Occipital lobe (tissue), 2 donors: ENCODE results near the gene SEPTIN7. TPM values are rescaled to one million over a fixed set of nuclear protein-coding genes. Genes with fewer than 3 reads are reported as not detected.
"Not testable (repeated sequence)": the region's sequence is repeated elsewhere in the genome, so short reads cannot be mapped to it uniquely, and the experiment has no call there.

Experiments
- DNase-seq: peaks from one replicate; lab custom pipeline; 2025; lab: John Stamatoyannopoulos, UW
- total RNA-seq: library from RNA; depleted of rRNA; stranded (reverse); fragments of >200 nt; gene quantifications from one replicate; pipeline ENCODE4 v1.2.3, GENCODE V29; 2014

The SEPTIN7 gene
- 370 TPM for total RNA-seq

DNA sequence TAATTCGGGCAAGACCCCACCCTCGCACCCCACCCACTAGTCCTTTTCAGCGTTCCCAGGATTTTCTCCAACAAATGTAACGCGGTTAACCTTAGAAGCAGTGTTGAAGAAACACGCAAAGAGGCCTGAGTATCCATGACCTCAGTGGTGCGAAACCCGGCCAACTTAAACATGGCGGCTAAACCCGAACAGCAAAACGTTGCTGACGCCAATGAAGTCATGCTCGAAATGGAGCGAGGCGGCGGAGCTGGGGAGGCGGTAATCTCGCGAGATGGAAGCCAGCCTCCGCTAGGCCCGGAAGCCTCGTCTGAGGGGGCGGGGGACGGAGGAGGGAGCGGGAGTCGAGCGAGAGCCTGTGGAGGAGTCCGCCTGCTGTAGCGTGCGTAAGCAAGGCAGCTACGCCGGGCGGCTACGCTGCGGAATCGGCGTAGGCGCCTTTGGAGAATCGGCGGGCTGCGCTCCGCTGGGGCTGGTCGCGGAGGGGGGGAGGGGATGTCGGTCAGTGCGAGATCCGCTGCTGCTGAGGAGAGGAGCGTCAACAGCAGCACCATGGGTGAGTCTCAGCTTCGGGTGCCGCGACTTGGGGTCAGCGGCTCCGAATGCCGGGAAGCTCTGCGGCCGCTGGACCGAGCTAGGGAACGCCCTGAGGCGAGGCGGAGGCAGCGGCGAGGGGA, at the start of gene SEPTIN7:
Gene SEPTIN7 (plus strand): TSS at position 340 of the 674 bp plus-strand sequence. CDS start 153 bp downstream, at position 493.
- DNase-seq: peak; percentile 99

DNA sequence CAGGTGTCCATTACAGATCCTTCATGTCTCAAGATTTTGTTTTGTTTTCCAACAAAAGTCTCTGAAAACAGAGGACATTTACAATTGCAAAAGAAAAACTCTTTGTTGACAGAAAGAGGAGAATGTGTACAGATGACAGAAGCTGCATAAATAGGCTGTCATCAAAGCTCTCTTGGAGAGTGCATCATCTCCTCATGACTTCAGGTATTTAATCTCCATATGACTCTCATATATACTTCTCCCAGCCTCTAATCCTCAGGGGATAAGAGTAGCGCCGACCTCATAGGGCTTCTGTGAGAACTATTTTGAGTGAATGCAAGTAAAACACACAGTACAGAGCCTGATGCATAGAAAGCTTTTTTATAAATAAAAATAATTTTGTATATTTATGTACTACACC, 48.1 kb upstream of the SEPTIN7 start:
- DNase-seq: no peak

DNA sequence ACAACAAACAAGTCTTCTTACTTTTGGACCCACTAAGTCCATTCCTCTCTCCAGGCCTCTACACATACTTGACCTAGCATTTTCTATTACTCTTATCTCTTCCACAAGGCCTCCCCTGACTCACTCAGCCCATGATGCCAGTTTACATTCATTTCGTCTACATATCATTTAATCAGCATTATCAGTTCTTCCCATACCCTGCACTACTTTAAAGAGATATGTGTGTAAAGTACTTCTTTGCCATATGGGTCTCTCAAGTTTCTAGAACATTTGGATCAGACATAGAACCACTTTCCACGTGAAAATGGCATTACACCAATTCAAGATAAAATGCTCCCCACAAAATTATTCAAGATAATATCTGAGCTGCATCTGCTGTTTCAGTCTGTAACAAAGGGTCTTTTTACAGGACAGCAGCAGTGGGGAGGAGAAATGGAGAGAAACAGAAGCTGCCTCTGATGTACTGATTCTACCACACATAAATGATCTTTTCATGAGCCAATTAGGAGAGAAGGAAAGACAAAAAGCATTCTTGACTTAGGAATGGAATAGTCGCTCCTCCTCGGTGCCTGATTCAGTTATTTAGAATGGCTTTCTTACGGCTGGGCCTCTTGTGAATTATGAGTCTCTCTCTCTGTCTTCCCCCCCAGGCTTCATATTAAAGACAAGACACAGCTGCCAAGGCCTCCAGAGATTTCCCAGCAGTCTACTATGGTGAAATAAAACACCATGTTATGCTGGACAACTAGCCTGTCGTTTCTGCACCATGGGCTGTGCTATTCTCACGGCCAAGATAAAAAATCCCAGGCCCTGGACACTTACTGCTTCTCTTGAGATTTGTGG, 46.9 kb upstream of the SEPTIN7 start:
- no peak for DNase-seq

DNA sequence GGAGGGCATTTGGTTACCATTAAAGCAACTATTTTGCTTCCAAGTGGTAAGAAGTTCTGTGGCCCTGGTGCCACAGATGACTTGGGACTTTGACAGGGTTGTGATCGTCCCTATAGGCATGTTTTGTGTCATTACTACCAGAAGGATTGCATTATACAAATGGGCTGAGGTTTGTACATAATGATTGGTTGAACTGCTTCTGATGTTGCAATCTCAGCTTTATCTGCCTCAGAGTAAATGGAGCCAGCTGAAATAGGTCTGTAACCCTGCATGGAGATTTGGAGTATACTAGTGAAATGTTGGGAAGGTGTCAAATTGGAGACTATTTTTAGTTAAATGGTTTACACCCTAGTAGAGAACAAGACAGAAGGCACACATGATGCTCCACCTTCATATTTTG, 46.1 kb upstream of the SEPTIN7 start:
- DNase-seq: no peak

DNA sequence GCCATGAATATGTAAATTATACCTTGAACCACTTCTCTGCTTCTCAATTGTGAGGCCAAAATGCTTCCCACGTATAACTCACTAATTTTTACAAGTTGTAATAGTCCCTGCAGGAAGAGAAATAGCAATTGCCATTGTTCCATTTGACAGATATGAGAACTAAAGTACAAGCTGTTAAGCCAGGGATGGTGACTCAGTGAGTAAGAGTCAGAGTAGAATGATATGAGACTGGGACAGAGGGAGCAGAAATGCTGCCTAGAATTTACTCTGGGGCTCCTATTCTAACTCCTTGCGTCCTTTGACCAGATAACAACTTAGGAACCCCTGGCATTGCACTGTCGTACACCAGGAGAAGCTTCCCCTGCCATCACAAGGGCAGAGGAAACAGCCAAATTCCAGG, 45.1 kb upstream of the SEPTIN7 start:
- no peak for DNase-seq

DNA sequence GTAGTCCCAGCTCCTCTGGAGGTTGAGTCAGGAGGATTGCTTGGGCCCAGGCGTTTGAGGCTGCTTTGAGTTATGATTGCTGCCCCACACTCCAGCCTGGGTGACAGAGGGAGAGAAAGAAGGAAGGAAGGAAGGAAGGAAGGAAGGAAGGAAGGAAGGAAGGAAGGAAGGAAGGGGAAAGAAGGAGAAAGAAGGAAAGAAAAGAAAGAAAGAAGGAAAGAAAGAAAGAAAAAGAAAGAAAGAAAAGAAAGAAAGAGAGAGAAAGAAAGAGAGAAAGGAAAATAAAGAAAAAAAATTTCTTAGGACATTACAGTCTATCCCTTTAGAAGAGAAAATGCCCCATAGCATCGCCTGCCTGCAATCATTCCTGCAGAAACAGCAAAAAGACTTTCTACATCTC, 44.4 kb upstream of the SEPTIN7 start:
- not testable (repeated sequence) for DNase-seq

DNA sequence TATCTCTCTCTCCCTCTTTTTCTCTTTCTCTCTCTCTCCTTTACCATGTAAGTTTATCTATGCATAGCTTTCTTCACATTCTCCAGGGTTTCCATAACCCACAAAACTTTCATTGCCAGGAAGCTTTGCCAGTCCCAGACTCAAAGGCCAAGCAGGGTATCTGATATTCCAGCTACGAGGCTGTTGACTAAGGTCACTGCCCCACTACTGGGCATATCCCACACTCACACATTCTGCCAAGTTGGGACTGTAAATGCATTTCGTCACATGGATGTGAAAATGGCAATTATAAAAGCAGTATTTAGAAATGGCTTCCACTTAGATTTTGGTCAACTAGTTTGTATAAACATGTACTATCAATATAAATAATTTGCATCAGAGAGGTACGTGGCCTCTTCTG, 43.3 kb upstream of the SEPTIN7 start:
- DNase-seq: no peak

DNA sequence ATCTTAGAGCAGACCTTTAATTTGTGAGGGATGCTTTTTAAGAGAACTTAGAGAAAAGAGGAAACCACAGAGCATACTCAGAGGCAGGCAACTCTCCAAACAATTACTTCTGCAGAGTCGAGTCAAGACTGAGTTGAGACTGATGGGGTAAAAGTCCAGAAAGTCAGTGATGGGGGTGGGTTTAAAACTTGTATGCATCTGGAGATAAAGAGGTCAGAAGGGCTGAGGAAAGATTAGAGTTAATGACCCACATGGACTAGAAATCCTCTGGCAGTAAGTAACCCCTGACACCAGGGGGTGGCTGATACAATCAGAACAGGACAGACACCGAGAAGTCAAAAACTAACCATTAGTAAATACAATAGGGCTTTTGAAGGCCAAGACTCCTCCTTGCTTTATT, 42.4 kb upstream of the SEPTIN7 start:
- no peak for DNase-seq

DNA sequence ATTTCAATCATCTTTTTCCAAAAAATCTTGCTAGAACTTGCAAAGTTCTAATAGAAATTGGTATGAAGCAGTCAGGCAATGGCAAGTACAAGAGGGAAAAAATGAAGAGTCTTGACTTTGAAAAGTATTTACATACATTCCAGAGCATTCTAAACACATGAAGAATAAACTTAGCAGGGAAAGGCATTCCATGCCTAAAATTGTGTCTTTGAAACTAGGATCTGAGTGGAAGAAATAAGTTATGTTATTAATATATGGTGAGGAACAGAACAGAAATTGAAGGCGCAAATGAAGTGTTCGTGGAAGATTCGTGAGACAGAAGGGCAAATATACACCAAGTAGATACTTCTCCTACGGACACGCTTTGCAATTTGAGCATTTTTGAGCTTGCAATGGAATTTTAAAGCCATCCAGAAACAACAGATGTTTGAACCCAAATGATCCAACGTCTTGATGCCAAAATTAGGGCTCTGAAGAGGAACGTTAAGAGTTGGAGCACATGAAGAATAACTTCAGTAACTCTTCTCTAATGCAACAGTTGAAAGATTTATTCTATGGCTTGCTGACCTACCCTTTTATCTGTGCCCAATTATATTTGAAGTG, 40.6 kb upstream of the SEPTIN7 start:
- no peak for DNase-seq

DNA sequence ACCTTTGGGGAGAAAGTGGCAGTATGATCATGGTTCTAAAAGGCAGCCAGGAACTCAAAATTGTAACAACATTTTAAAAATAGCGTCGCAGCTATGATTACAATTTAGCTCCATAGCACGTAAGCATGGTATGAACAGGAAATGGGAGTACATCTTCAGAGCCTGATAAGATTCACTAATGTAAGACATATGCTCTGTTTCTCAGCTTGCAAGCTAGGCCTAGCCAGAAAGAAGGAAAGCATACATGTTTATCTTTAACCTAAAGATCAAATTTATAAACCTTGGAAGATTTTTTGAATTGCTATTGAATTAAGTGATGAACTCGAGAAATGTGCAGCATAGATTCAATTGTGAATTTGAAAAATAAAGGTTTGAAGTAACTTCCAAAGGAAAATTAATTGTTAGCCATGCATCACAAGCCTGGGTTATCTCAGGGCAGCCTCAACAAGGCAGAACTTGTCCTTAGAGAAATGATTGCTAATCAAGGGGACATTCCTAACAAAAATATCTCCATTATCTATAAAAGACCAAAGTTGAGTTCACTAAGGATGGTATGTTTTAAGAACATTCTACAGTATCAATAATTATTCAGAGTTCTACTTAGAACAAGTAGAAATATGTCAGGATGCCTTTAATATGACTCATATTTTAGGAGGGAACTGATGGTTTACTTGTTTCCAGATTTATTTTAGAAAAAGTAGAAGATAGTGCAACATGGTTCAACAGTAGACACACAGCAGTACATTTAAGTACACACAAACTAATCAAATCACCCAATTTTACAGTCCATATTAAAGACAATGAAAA, 38.8 kb upstream of the SEPTIN7 start:
- DNase-seq: no peak

DNA sequence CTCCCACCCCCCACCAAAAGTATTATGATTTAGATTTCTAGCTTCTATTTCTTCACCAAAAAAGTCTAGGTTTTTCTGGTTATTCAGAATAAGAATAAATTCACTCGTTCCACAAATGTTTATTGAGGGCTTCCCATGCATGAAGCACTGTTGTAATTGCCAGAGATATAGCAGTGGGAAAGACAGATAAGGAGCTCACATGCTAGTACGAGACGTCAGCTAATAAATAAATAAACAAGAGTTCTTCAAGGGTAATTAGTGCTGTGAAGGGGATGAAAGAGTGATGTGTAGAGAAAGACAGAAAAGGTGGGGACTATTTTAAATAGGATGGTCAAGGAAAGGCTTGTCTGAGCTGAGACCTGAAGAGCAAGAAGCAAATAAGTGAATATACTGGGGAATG, 38.1 kb upstream of the SEPTIN7 start:
- DNase-seq: no peak

DNA sequence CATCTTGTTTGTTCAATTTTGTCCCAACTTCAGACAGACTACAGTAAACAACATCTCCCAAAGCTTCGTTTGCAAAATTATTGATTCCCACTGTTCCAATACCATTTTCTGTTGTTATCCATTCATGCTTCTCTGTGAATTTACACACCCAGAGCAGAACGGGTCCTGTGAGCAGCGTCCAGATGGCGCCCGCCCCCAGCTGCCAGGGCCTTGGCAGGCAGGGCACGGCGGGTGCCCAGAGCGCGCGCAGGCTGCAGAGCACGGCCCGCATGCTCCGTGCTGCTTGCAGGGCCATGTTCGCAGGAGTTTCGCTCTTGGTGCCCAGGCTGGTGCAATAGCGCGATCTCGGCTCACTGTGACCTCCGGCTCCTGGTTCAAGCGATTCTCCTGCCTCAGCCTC, 32.5 kb upstream of the SEPTIN7 start:
- DNase-seq: no peak

DNA sequence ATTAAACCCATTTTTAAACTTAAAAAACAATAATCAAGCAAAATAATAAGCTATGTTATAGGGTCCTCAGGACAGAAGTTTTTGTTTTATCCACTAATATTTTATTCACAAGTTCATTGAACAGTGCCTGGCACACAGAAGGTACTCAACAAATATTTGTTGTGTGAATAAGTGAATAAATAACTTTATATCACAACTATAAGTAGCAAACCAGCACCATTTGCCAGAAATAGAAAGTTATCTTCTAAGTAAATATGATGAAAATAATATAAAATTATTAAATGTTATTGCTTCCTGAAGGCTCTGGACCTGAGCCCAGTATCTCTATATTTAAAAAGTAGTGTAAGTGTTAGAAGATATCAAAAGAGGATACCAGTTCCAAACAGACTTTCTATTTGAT, 29.1 kb upstream of the SEPTIN7 start:
- DNase-seq: no peak

DNA sequence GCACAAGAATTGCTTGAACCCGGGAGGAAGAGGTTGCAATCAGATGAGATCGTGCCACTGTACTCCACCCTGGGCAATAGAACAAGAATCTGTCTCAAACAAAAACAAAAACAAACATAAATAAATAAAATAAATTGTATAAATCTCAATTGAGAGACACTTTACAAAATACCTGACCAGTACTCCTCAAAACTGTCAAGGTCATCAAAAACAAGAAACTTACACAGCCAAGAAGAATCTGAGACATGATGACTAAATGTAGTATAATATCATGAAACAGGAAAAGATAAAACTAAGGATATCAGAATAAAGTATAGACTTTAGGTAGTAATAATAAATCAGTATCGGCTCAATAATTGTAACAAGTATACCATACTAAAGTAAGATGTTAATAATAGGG, 26.9 kb upstream of the SEPTIN7 start:
- no peak for DNase-seq

DNA sequence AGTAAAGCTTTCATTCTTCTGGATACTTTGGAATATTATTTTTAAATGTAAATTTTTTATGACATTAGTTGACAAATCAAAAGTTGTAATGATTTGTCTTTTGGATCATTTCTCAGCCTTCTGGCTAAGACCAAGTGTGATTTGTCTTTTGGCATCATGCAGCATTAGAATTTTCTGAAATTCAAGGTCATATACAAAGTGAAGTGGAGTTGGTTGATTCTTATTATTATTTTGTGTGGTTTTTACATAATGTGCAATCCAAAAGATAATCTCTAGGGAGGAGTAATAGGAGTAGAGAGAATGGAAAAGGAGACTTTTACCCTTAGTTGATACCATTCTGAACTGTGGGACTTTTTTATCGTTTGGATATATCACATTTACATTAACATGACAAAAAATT, 24.2 kb upstream of the SEPTIN7 start:
- DNase-seq: no peak

DNA sequence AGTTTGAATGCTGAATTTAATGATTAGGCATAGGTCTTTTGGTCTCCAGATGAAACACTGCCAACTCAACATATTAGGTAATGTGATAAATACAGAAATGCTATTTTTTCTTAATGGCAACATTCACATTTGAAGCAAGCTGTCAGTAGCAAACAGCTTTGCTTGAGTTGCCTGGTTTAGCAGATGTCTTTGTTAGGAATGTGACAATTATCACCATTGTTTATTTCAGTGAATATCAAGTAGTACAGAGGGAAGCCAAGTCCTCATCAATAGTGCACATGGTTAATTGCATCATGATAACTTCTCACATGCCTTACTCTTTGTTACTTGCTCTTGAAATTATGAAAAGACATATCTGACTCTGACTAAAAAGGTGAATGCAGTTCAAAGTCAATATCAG, 23.7 kb upstream of the SEPTIN7 start:
- no peak for DNase-seq

DNA sequence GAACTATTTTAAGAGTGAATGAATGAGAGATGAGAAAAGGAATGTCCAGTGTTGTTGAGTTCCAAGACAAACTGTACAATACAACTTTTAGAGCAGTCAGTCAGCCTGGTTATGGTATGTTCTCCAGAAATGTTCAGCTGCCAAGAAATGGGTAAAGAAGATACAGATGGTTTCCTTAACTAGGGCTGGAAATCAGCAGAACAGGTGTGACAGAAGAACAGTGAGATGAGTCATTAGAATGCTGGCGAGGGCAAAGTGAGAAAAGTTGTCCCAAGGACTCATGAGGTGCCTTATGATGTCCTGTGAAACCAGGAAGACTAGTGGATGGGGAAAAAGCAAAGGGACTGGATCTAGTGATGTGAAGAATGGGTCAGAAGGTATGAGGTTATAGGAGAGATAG, 20.8 kb upstream of the SEPTIN7 start:
- peak; percentile 8 for DNase-seq

DNA sequence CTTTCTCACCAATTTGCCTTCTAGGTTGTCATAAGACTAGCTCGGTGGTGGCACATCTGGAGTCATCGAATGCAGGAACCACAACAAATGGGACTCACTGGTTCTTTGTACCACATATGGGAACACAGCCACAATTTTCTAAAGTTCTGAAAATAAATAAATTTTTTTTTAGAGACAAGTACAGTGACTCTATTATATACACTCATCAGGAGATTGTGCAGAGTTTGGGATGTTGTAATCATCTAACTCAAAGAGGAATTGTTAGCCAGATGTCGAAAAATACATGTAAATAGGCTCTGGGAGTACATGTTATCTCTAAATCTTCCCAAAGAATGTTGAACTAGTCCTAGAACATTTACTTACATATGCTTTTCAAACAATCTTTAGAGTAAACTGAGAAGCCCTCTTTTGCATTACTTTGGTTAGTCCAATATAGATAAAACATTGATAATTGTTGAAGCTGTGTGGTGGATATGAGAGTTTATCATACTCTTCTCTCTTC, 19.6 kb upstream of the SEPTIN7 start:
- DNase-seq: peak; percentile 10

DNA sequence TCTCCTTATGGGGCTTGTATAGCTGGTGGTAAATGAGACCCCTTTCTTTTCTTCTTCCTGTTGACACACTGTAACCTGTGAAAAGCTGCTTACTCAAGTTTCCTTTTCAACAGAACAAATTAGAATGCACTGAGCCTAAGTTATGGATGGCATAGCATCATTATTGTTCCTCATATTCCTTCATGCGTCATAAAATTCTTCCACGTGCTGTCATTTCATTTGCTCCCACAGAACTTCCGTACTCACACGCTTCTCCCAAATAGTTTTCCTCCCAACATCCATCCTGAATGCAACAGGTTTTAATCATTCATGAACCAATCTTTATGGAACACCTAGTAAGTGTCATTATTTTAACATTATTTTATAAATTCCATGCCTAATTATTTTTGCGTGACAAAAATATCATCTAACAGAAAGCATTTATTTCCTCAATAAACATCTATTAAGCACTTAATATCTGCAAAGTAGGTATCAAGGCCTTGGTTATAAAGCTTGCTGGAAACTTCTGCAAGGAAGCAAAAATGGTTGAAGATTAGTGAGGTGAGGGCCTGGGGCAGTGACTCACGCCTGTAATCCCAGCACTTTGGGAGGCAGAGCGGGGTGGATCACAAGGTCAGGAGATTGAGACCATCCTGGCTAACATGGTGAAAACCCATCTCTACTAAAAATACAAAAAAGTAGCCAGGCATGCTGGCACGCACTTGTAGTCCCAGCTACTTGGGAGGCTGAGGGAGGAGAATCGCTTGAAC, 18.9 kb upstream of the SEPTIN7 start:
- DNase-seq: no peak

DNA sequence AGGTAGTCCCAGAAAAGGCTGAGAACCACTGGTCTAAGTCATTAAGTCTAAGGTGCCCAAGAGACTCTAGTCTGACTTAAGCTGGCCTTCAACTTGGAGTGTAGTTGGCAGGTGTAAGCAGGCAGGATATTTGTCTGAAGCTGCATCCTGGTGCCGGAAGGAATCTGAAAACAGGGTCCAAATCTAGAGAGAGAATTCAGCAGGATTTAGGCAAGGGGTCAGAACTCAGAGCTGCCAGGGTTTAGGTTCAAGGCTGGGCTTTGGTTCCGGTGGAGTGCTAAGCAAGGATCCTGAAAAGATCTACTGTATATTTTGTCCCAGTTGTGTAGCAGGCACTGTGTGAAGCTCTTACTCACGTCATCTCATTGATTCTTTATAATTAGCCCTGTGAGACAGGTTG, 16.5 kb upstream of the SEPTIN7 start:
- DNase-seq: no peak

DNA sequence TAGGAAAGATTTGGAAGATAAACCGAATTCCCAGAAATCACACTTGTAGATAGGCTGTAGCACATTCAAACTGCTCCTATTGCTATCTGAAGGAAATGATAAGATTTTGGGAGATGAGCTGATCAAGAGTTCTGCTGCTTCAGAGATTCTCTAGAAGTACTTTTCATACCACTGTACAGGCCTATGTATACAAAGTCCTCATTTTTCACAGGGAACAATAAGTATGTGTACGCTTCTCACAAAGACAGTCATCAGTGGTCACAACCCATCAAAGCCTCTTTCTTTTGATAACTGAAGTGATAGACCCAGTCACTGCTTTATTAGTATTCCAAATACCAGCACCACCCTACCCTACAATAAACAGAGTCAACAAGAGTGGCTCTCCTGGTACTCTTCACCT, 15.6 kb upstream of the SEPTIN7 start:
- DNase-seq: no peak
